K562 (cell line): ENCODE measurements around the gene LIN28A. TPM values are rescaled to one million over a fixed set of nuclear protein-coding genes. Genes with fewer than 3 reads are reported as not detected.

Experiments
- BCL6 ChIP-seq: fragments of 250-450 bp; sonication (Bioruptor Pico); IDR thresholded peaks from 2 replicates; pipeline ENCODE4 v1.4.0; 2020
- MEF2D ChIP-seq: conservative IDR thresholded peaks from 2 replicates; pipeline ENCODE4 v1.6.1; 2016; ENCODE audit warnings: low read depth, missing genetic modification characterization, missing compliant biosample characterization
- MXI1 ChIP-seq: IDR thresholded peaks from 2 replicates; pipeline ENCODE4 v1.6.1; 2011; ENCODE audit warnings: low read depth, mild to moderate bottlenecking, improper control_type of control experiment, low read length
- NCOA4 ChIP-seq: fragments of 450-650 bp; IDR thresholded peaks from 2 replicates; pipeline ENCODE4 v1.6.1; 2018; ENCODE audit warnings: mild to moderate bottlenecking; ENCODE audit not compliant: partially characterized antibody
- NFRKB ChIP-seq: fragments of 450-650 bp; IDR thresholded peaks from 2 replicates; pipeline ENCODE4 v1.6.1; 2016; ENCODE audit warnings: low read depth
- NFYB ChIP-seq: IDR thresholded peaks from 2 replicates; pipeline ENCODE4 v1.6.1; 2011; ENCODE audit warnings: mild to moderate bottlenecking, moderate library complexity; ENCODE audit not compliant: insufficient read length; ENCODE audit errors: extremely low read depth
- PHB2 ChIP-seq: fragments of 450-650 bp; IDR thresholded peaks from 2 replicates; pipeline ENCODE4 v1.6.1; 2017; ENCODE audit warnings: low read depth
- PHF8 ChIP-seq: fragments of 200-600 bp; sonication (generic); IDR thresholded peaks from 2 replicates; pipeline ENCODE4 v1.6.1; 2012; ENCODE audit warnings: mixed run types, mild to moderate bottlenecking, inconsistent platforms, low read length, moderate library complexity, borderline replicate concordance
- PRMT5 ChIP-seq: sonication (generic); formaldehyde crosslinking; IDR thresholded peaks from 2 replicates; pipeline ENCODE4 v1.5.0; 2020; ENCODE audit warnings: missing genetic modification reagents
- TAF15 ChIP-seq: fragments of 200-400 bp; formaldehyde crosslinking; IDR thresholded peaks from 2 replicates; pipeline ENCODE4 v1.6.1; 2017; ENCODE audit warnings: mild to moderate bottlenecking, low read depth, low read length, moderate library complexity
- TBP ChIP-seq: optimal IDR thresholded peaks from 2 replicates; pipeline ENCODE3; 2011; ENCODE audit warnings: low read depth, low read length, improper control_type of control experiment
- ZBED1 ChIP-seq: IDR thresholded peaks from 2 replicates; pipeline ENCODE4 v1.6.1; 2014
- ZBTB7A ChIP-seq: IDR thresholded peaks from 2 replicates; pipeline ENCODE4 v1.6.1; 2011; ENCODE audit warnings: low read depth, mild to moderate bottlenecking, low read length, moderate library complexity, borderline replicate concordance; ENCODE audit not compliant: control insufficient read depth
- ZNF217 ChIP-seq: sonication (generic); formaldehyde crosslinking; IDR thresholded peaks from 2 replicates; pipeline ENCODE4 v1.8.0; 2022; ENCODE audit warnings: mild to moderate bottlenecking, missing genetic modification reagents
- ZNF3 ChIP-seq: fragments of 250-450 bp; sonication (Bioruptor Pico); IDR thresholded peaks from 2 replicates; pipeline ENCODE4 v1.5.0; 2021; ENCODE audit warnings: mild to moderate bottlenecking, moderate library complexity
- ZNF408 ChIP-seq: fragments of 250-450 bp; sonication (Bioruptor Pico); IDR thresholded peaks from 2 replicates; pipeline ENCODE4 v1.4.0; 2020; ENCODE audit warnings: low read depth, mild to moderate bottlenecking, moderate library complexity
- polyA plus RNA-seq, 8 experiments: library from polyadenylated mRNA; depleted of rRNA in 4 of 8; stranded (reverse) in 5 of 8; unstranded in 3 of 8; fragments of >200 nt; fragmentation: Nextera tagmentation in 2 of 8; fragmentation: Illumina TruSeq in 1 of 8; extraction: Ambion mirVana in 2 of 8; extraction: Trizol in 1 of 8; gene quantifications; 2 replicates each; pipeline versions ENCODE4 v1.2.1 to v1.2.3, GENCODE V29; 2011 to 2014; ENCODE audit warnings: inconsistent platforms in 1 of 8, missing spikeins in 1 of 8
- total RNA-seq, 7 experiments: library from RNA; depleted of rRNA in 6 of 7; stranded (reverse); fragments of >200 nt in 6 of 7; fragmentation: Illumina TruSeq in 2 of 7; extraction: Trizol in 2 of 7; gene quantifications; 2 replicates each; pipeline versions ENCODE4 v1.2.1 to v1.2.3, GENCODE V29; 2011 to 2021; ENCODE audit warnings: low replicate concordance in 1 of 7
- TF ChIP-seq, protein P1 (sequence below): fragments of 450-650 bp; IDR thresholded peaks from 2 replicates; pipeline ENCODE4 v1.7.0; 2016; ENCODE audit warnings: borderline replicate concordance
- TF ChIP-seq, protein P2 (sequence below): fragments of 450-650 bp; formaldehyde crosslinking; IDR thresholded peaks from 2 replicates; pipeline ENCODE4 v1.4.0; 2020; ENCODE audit warnings: mild to moderate bottlenecking, moderate library complexity
- TF ChIP-seq, protein P3 (sequence below): fragments of 250-450 bp; sonication (Bioruptor Pico); IDR thresholded peaks from 2 replicates; pipeline ENCODE4 v1.5.0; 2020; ENCODE audit warnings: mild to moderate bottlenecking
- TF ChIP-seq, protein P4 (sequence below): IDR thresholded peaks from 2 replicates; pipeline ENCODE4 v1.6.1; 2014; ENCODE audit warnings: antibody characterized with exemption
- TF ChIP-seq, protein P5 (sequence below): fragments of 250-450 bp; sonication (Bioruptor Pico); IDR thresholded peaks from 2 replicates; pipeline ENCODE4 v1.5.1; 2021; ENCODE audit warnings: mild to moderate bottlenecking

The LIN28A gene
- total and polyA plus RNA-seq, 9 of the 15 experiments (the other 6 are each of a cell fraction or from before 2014, with no cell fraction given) = 0.80 to 5.4 (median 3.9) TPM

DNA sequence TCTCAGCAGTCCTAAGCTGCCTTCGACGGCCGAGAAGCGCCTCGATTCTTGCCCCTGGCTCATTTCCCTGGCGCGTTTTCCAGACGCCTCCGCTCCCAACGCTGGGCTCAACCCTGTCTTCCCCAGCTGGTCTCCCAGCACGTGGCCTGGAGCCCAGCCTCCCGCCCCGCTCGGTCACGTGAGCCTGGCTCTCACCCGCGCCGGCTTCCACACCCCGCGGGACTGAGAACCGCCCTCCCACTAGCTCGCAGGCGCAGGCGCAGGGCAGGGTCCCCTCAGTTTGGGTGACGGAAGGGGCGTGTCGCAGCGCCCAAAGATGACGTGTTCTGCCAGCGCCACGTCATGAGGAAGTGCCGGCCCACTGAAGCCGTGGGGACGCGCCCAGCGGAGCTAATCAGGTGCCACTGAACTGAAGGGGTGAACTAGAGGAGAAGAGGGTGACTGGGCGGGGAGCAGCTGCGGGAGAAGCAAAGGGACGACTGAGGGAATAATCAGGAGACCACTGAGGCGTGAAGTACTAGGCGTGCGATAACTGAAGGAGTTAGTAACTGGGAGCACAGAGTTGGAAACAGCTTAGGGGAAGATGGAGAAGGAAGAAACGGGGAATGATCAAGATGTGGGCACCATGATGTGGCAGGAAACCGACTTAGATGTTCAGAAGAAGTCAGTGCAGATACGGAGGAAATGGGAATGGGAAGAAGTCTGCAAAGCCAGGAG lies 21.5 kb downstream of the LIN28A start, which contains the start of gene DHDDS (continued):
- TF ChIP-seq, protein P1, sequence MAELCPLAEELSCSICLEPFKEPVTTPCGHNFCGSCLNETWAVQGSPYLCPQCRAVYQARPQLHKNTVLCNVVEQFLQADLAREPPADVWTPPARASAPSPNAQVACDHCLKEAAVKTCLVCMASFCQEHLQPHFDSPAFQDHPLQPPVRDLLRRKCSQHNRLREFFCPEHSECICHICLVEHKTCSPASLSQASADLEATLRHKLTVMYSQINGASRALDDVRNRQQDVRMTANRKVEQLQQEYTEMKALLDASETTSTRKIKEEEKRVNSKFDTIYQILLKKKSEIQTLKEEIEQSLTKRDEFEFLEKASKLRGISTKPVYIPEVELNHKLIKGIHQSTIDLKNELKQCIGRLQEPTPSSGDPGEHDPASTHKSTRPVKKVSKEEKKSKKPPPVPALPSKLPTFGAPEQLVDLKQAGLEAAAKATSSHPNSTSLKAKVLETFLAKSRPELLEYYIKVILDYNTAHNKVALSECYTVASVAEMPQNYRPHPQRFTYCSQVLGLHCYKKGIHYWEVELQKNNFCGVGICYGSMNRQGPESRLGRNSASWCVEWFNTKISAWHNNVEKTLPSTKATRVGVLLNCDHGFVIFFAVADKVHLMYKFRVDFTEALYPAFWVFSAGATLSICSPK = no peak
- TF ChIP-seq, protein P2, sequence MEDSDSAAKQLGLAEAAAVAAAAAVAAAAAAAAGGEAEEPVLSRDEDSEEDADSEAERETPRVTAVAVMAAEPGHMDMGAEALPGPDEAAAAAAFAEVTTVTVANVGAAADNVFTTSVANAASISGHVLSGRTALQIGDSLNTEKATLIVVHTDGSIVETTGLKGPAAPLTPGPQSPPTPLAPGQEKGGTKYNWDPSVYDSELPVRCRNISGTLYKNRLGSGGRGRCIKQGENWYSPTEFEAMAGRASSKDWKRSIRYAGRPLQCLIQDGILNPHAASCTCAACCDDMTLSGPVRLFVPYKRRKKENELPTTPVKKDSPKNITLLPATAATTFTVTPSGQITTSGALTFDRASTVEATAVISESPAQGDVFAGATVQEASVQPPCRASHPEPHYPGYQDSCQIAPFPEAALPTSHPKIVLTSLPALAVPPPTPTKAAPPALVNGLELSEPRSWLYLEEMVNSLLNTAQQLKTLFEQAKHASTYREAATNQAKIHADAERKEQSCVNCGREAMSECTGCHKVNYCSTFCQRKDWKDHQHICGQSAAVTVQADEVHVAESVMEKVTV = no peak
- TF ChIP-seq ZNF3 (CRISPR knock-in tag) = no peak
- peak; percentile 97 for TF ChIP-seq MXI1
- TF ChIP-seq NFYB = no peak
- TF ChIP-seq BCL6 (CRISPR knock-in tag) = no peak
- TF ChIP-seq PHB2 = peak; percentile 76
- TF ChIP-seq TBP = peak; percentile 79
- TF ChIP-seq ZBTB7A = peak; percentile 64; the same call in 1 of the 2 replicates
- TF ChIP-seq ZNF217 (CRISPR knock-in tag) = no peak
- peak; percentile 58 for TF ChIP-seq NCOA4
- TF ChIP-seq, protein P3, sequence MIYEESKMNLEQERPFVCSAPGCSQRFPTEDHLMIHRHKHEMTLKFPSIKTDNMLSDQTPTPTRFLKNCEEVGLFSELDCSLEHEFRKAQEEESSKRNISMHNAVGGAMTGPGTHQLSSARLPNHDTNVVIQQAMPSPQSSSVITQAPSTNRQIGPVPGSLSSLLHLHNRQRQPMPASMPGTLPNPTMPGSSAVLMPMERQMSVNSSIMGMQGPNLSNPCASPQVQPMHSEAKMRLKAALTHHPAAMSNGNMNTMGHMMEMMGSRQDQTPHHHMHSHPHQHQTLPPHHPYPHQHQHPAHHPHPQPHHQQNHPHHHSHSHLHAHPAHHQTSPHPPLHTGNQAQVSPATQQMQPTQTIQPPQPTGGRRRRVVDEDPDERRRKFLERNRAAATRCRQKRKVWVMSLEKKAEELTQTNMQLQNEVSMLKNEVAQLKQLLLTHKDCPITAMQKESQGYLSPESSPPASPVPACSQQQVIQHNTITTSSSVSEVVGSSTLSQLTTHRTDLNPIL (CRISPR knock-in tag) = no peak
- no peak; the same call in 1 of the 2 replicates for TF ChIP-seq NFRKB
- TF ChIP-seq TAF15 = no peak
- peak; percentile 23; the same call in 1 of the 2 replicates for TF ChIP-seq ZBED1
- no peak for TF ChIP-seq PRMT5 (CRISPR knock-in tag)
- TF ChIP-seq ZNF408 (CRISPR knock-in tag) = no peak
- TF ChIP-seq, protein P4, sequence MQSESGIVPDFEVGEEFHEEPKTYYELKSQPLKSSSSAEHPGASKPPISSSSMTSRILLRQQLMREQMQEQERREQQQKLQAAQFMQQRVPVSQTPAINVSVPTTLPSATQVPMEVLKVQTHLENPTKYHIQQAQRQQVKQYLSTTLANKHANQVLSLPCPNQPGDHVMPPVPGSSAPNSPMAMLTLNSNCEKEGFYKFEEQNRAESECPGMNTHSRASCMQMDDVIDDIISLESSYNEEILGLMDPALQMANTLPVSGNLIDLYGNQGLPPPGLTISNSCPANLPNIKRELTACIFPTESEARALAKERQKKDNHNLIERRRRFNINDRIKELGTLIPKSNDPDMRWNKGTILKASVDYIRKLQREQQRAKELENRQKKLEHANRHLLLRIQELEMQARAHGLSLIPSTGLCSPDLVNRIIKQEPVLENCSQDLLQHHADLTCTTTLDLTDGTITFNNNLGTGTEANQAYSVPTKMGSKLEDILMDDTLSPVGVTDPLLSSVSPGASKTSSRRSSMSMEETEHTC = peak; percentile 93
- no peak; the same call in 1 of the 2 replicates for TF ChIP-seq MEF2D
- peak; percentile 97 for TF ChIP-seq PHF8
- TF ChIP-seq, protein P5, sequence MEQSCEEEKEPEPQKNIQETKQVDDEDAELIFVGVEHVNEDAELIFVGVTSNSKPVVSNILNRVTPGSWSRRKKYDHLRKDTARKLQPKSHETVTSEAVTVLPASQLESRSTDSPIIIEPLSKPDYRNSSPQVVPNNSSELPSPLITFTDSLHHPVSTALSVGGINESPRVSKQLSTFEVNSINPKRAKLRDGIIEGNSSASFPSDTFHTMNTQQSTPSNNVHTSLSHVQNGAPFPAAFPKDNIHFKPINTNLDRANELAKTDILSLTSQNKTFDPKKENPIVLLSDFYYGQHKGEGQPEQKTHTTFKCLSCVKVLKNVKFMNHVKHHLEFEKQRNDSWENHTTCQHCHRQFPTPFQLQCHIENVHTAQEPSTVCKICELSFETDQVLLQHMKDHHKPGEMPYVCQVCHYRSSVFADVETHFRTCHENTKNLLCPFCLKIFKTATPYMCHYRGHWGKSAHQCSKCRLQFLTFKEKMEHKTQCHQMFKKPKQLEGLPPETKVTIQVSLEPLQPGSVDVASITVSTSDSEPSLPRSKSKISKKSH = no peak
